KMS-11 (cell line): Measurements from ENCODE around the gene ST3GAL5.

ENCODE experiments used
- H2AFZ ChIP-seq: fragments of 200-600 bp; sonication (generic); 2 replicates; pipeline ENCODE4 v1.6.1; 2016; ENCODE audit warnings: antibody characterized with exemption, mixed run types, low read depth
- H3K27ac ChIP-seq: fragments of 200-600 bp; sonication (generic); 2 replicates; pipeline ENCODE4 v1.6.1; 2016; ENCODE audit warnings: mild to moderate bottlenecking, mixed run types
- H3K27me3 ChIP-seq: fragments of 200-600 bp; sonication (generic); 2 replicates; pipeline ENCODE4 v1.6.1; 2017; ENCODE audit warnings: mild to moderate bottlenecking, low read depth, mixed run types, moderate library complexity; ENCODE audit not compliant: insufficient read depth
- H3K36me3 ChIP-seq: fragments of 200-600 bp; sonication (generic); 2 replicates; pipeline ENCODE4 v1.6.1; 2017; ENCODE audit warnings: mild to moderate bottlenecking, mixed run types; ENCODE audit not compliant: insufficient read depth
- H3K4me1 ChIP-seq: fragments of 200-600 bp; sonication (generic); 2 replicates; pipeline ENCODE4 v1.6.1; 2016; ENCODE audit warnings: mild to moderate bottlenecking, low read depth, mixed run types; ENCODE audit not compliant: poor library complexity, severe bottlenecking
- H3K4me2 ChIP-seq: fragments of 200-600 bp; sonication (generic); 2 replicates; pipeline ENCODE4 v1.7.0; 2016; ENCODE audit warnings: mild to moderate bottlenecking, mixed run types
- H3K4me3 ChIP-seq: fragments of 200-600 bp; sonication (generic); IDR thresholded peaks from 2 replicates; pipeline ENCODE4 v1.6.1; 2017; ENCODE audit warnings: low read depth, low read length, mixed read lengths; ENCODE audit not compliant: insufficient read depth
- H3K79me2 ChIP-seq: fragments of 200-600 bp; sonication (generic); 2 replicates; pipeline ENCODE4 v1.6.1; 2016; ENCODE audit warnings: low read depth, mixed run types; ENCODE audit not compliant: insufficient read depth
- H3K9ac ChIP-seq: fragments of 200-600 bp; sonication (generic); 2 replicates; pipeline ENCODE4 v1.6.1; 2016; ENCODE audit warnings: mild to moderate bottlenecking, mixed run types
- H4K20me1 ChIP-seq: fragments of 200-600 bp; sonication (generic); 2 replicates; pipeline ENCODE4 v1.6.1; 2016; ENCODE audit warnings: mild to moderate bottlenecking, mixed run types; ENCODE audit not compliant: insufficient read depth
- TF ChIP-seq, protein P1 (sequence below): fragments of 200-600 bp; sonication (generic); conservative IDR thresholded peaks from 2 replicates; pipeline ENCODE4 v1.6.1; 2017; ENCODE audit warnings: low read depth, mild to moderate bottlenecking, antibody characterized with exemption, low read length, moderate library complexity, mixed read lengths

ST3GAL5 gene

GRCh38 chr2:85844486-85844885 is 44.3 kb downstream of the ST3GAL5 start:
- H3K4me3 ChIP-seq, result no peak overlapping the region
- no peaks in the 10 kb centered on the region for H3K36me3 ChIP-seq
- no peak overlapping the region for H2AFZ ChIP-seq
- H3K9ac ChIP-seq, result no peak overlapping the region
- H3K4me1 ChIP-seq, result no peaks in the 10 kb centered on the region
- H4K20me1 ChIP-seq, result no peaks in the 10 kb centered on the region
- H3K27ac ChIP-seq, result no peak overlapping the region
- H3K27me3 ChIP-seq, result no peaks in the 10 kb centered on the region
- H3K4me2 ChIP-seq, result no peak overlapping the region
- TF ChIP-seq, protein P1, sequence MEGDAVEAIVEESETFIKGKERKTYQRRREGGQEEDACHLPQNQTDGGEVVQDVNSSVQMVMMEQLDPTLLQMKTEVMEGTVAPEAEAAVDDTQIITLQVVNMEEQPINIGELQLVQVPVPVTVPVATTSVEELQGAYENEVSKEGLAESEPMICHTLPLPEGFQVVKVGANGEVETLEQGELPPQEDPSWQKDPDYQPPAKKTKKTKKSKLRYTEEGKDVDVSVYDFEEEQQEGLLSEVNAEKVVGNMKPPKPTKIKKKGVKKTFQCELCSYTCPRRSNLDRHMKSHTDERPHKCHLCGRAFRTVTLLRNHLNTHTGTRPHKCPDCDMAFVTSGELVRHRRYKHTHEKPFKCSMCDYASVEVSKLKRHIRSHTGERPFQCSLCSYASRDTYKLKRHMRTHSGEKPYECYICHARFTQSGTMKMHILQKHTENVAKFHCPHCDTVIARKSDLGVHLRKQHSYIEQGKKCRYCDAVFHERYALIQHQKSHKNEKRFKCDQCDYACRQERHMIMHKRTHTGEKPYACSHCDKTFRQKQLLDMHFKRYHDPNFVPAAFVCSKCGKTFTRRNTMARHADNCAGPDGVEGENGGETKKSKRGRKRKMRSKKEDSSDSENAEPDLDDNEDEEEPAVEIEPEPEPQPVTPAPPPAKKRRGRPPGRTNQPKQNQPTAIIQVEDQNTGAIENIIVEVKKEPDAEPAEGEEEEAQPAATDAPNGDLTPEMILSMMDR, result no peak
- no peaks in the 10 kb centered on the region for H3K79me2 ChIP-seq

DNA sequence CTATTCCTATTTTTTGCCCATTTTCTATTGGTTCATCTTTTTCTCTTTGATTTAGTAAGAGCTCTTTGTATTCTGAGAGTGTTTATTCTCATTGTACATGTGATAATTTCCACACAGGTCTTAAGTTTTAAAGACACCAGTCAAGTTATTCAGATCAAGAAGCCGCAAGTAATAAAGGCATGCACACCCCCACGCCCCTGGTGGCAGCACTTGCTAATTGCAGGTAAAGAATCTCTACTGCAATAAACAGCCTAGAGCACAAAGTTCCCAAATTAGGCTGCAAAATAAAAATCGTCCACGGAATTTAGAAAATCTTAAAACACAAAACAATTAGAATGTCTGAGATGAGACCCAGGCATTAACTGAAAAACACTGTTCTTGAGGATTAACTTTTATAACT is 45.2 kb downstream of the ST3GAL5 start:
- Histone ChIP-seq H3K36me3 (no peaks in the 10 kb centered on the region), H3K4me3 (no peak overlapping the region), H3K27ac (no peak overlapping the region), H2AFZ (no peak overlapping the region), H3K9ac (no peak overlapping the region), H3K4me1 (no peaks in the 10 kb centered on the region), H3K79me2 (no peaks in the 10 kb centered on the region), H4K20me1 (no peaks in the 10 kb centered on the region), H3K4me2 (no peak overlapping the region), H3K27me3 (no peaks in the 10 kb centered on the region)
- TF ChIP-seq, protein P1, result peak; percentile 90

GRCh38 chr2:85840091-85840490 is 48.7 kb downstream of the ST3GAL5 start:
- TF ChIP-seq, protein P1, result no peak
- Histone ChIP-seq H3K9ac (no peak overlapping the region), H3K27me3 (no peaks in the 10 kb centered on the region), H3K36me3 (no peaks in the 10 kb centered on the region), H3K27ac (no peak overlapping the region), H3K4me2 (no peak overlapping the region), H3K79me2 (no peaks in the 10 kb centered on the region), H3K4me3 (no peak overlapping the region), H3K4me1 (no peaks in the 10 kb centered on the region), H2AFZ (no peak overlapping the region), H4K20me1 (no peaks in the 10 kb centered on the region)

- no peaks in the 10 kb centered on the region for H3K4me1 ChIP-seq
- no peak overlapping the region for H3K4me2 ChIP-seq
- no peak overlapping the region for H3K4me3 ChIP-seq
- H3K79me2 ChIP-seq, result no peaks in the 10 kb centered on the region
- H3K36me3 ChIP-seq, result no peaks in the 10 kb centered on the region
- no peaks in the 10 kb centered on the region for H4K20me1 ChIP-seq
- H3K27ac ChIP-seq, result no peak overlapping the region
- TF ChIP-seq, protein P1, result no peak
- H3K27me3 ChIP-seq, result no peaks in the 10 kb centered on the region
- H3K9ac ChIP-seq, result no peak overlapping the region
- H2AFZ ChIP-seq, result no peak overlapping the region
Measured at GRCh38 chr2:85839461-85839860, 49.3 kb downstream of the ST3GAL5 start.

DNA sequence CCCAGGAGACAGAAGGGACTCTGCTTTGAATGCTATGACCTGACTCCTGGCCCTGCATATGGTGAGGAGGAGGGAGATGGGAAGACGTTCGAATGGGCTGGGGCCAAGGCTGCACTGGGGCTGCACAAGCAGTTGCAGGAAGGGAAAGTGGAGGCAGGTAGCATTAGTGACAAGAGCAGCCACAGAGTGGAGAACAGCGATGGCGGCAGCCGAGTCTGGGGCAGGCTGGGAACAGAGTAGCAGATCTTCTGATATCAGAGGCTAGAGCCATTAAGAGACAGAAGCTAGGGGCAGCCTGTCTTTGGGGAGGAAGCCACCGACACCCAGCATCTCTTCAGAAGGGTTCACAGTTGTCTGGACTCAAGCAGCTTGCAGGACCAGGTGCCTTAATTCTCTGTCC is 50.1 kb downstream of the ST3GAL5 start:
- H3K36me3 ChIP-seq, result no peaks in the 10 kb centered on the region
- TF ChIP-seq, protein P1, result no peak
- H3K4me2 ChIP-seq, result no peak overlapping the region
- no peak overlapping the region for H3K27ac ChIP-seq
- no peak overlapping the region for H3K9ac ChIP-seq
- H3K4me1 ChIP-seq, result no peaks in the 10 kb centered on the region
- H3K4me3 ChIP-seq, result no peak overlapping the region
- H2AFZ ChIP-seq, result no peak overlapping the region
- no peaks in the 10 kb centered on the region for H3K27me3 ChIP-seq
- H4K20me1 ChIP-seq, result no peaks in the 10 kb centered on the region
- no peaks in the 10 kb centered on the region for H3K79me2 ChIP-seq
